CD14-positive monocyte (primary cell): ENCODE measurements around the gene MAP3K20. TPM values are rescaled to one million over a fixed set of nuclear protein-coding genes. Genes with fewer than 3 reads are reported as not detected.
"Not testable (repeated sequence)": the region's sequence is repeated elsewhere in the genome, so short reads cannot be mapped to it uniquely, and the experiment has no call there.

Experiments used
- DNase-seq, 3 donors: peaks; one replicate each; pipeline ENCODE4 v3.0.0-alpha.2; 2011 to 2022
- H2AFZ ChIP-seq: 2 replicates; pipeline ENCODE4 v1.6.0; 2012; ENCODE audit warnings: mild to moderate bottlenecking, low read depth, low read length, inconsistent platforms; ENCODE audit not compliant: insufficient read depth, poor library complexity, severe bottlenecking
- H3K27ac ChIP-seq, 2 donors: 1 replicate in 1 of 2; 2 replicates in 1 of 2; pipeline ENCODE4 v1.5.1; 2012 to 2013; ENCODE audit warnings: low read length in 2 of 2, control low read depth in 1 of 2, inconsistent platforms in 1 of 2, low read depth in 1 of 2, mild to moderate bottlenecking in 1 of 2
- H3K27me3 ChIP-seq, 2 donors: one replicate each; pipeline versions ENCODE4 v1.6.0 to v1.6.1; 2011 to 2013; ENCODE audit warnings: low read length in 2 of 2; ENCODE audit not compliant: control insufficient read depth in 2 of 2, insufficient read depth in 2 of 2
- H3K36me3 ChIP-seq, 2 donors: replicated peaks in 1 of 2; 1 replicate in 1 of 2; 2 replicates in 1 of 2; pipeline versions ENCODE4 v1.5.1 to v1.6.1; 2012 to 2013; ENCODE audit warnings: low read length in 2 of 2, control low read depth in 1 of 2, inconsistent platforms in 1 of 2, mild to moderate bottlenecking in 1 of 2; ENCODE audit not compliant: insufficient read depth in 2 of 2, control insufficient read depth in 1 of 2
- H3K4me1 ChIP-seq, 2 donors: 1 replicate in 1 of 2; 2 replicates in 1 of 2; pipeline versions ENCODE4 v1.5.1 to v1.6.1; 2012 to 2013; ENCODE audit warnings: low read length in 2 of 2, control low read depth in 1 of 2, inconsistent platforms in 1 of 2, mild to moderate bottlenecking in 1 of 2, moderate library complexity in 1 of 2; ENCODE audit not compliant: insufficient read depth in 2 of 2, control insufficient read depth in 1 of 2
- H3K4me2 ChIP-seq: replicated peaks from 2 replicates; pipeline ENCODE3; 2012; ENCODE audit warnings: low read length, moderate library complexity, mild to moderate bottlenecking; ENCODE audit not compliant: poor library complexity, severe bottlenecking; ENCODE audit errors: extremely low read depth
- H3K4me3 ChIP-seq, 3 experiments: fragments of 200-600 bp in 1 of 3; sonication (generic) in 1 of 3; replicated peaks in 1 of 3; 1 replicate in 2 of 3; 2 replicates in 1 of 3; pipeline ENCODE4 v1.5.1; 2011 to 2013; ENCODE audit warnings: low read length in 3 of 3, mild to moderate bottlenecking in 3 of 3, control low read depth in 2 of 3, low read depth in 2 of 3, inconsistent platforms in 1 of 3, moderate library complexity in 1 of 3
- H3K79me2 ChIP-seq: 2 replicates; pipeline ENCODE4 v1.6.0; 2012; ENCODE audit warnings: mild to moderate bottlenecking, control low read depth, inconsistent platforms, low read length, moderate library complexity; ENCODE audit not compliant: insufficient read depth
- H3K9ac ChIP-seq: 2 replicates; pipeline ENCODE4 v1.6.0; 2017; ENCODE audit warnings: low read length, mild to moderate bottlenecking; ENCODE audit not compliant: insufficient read depth, poor library complexity, severe bottlenecking
- H3K9me3 ChIP-seq, 2 donors: replicated peaks in 1 of 2; 1 replicate in 1 of 2; 2 replicates in 1 of 2; pipeline versions ENCODE4 v1.5.1 to v1.6.1; 2012 to 2013; ENCODE audit warnings: low read length in 2 of 2, control low read depth in 1 of 2; ENCODE audit not compliant: control insufficient read depth in 1 of 2, insufficient read depth in 1 of 2
- H4K20me1 ChIP-seq: 2 replicates; pipeline ENCODE4 v1.6.0; 2012; ENCODE audit warnings: mild to moderate bottlenecking, low read length, control low read depth, moderate library complexity; ENCODE audit not compliant: insufficient read depth
- H3K27ac Mint-ChIP-seq, 7 donors: one replicate each; pipeline ENCODE4 v1.8.0; 2020; ENCODE audit warnings: mild to moderate bottlenecking in 7 of 7, mixed read lengths in 7 of 7, moderate library complexity in 6 of 7, inconsistent platforms in 2 of 7
- H3K27me3 Mint-ChIP-seq, 3 donors: one replicate each; pipeline ENCODE4 v1.8.0; 2021 to 2022; ENCODE audit warnings: low read depth in 3 of 3, mild to moderate bottlenecking in 3 of 3, mixed read lengths in 3 of 3, moderate library complexity in 3 of 3, inconsistent platforms in 1 of 3
- H3K36me3 Mint-ChIP-seq, 2 donors: one replicate each; pipeline ENCODE4 v1.8.0; 2020; ENCODE audit warnings: mixed read lengths in 2 of 2, inconsistent platforms in 1 of 2, mild to moderate bottlenecking in 1 of 2
- H3K4me1 Mint-ChIP-seq: one replicate; pipeline ENCODE4 v1.8.0; 2020; ENCODE audit warnings: mild to moderate bottlenecking, mixed read lengths
- H3K4me3 Mint-ChIP-seq, 2 donors: one replicate each; pipeline ENCODE4 v1.8.0; 2020; ENCODE audit warnings: mild to moderate bottlenecking in 2 of 2, mixed read lengths in 2 of 2, moderate library complexity in 1 of 2
- H3K9me3 Mint-ChIP-seq, 7 donors: one replicate each; pipeline ENCODE4 v1.8.0; 2020 to 2022; ENCODE audit warnings: mixed read lengths in 7 of 7, mild to moderate bottlenecking in 6 of 7, moderate library complexity in 6 of 7, inconsistent platforms in 2 of 7
- CTCF ChIP-seq: fragments of 200-600 bp; IDR thresholded peaks from one replicate; pipeline ENCODE4 v1.8.0; 2022; ENCODE audit warnings: antibody characterized with exemption, mild to moderate bottlenecking
- WGBS: methylation state at CpG from one replicate; pipeline ENCODE4 v1.1.5; 2013; ENCODE audit warnings: missing lambda C conversion rate; ENCODE audit not compliant: insufficient coverage; 5-methylcytosine and 5-hydroxymethylcytosine counted together
- intact Hi-C, 2 donors: fragments of 100-400 bp; cut with micrococcal nuclease; formaldehyde crosslinking; loops; one replicate each; pipeline versions ENCODE4 v1.15.0 to v1.15.1; 2023
- polyA plus RNA-seq, 3 donors: library from polyadenylated mRNA; depleted of rRNA in 1 of 3; unstranded in 2 of 3; stranded (reverse) in 1 of 3; fragments of 300-500 nt in 2 of 3; fragments of >200 nt in 1 of 3; fragmentation: Illumina TruSeq in 2 of 3; gene quantifications; 1 replicate in 2 of 3; 2 replicates in 1 of 3; pipeline ENCODE4 v1.2.3, GENCODE V29; 2012 to 2021

The MAP3K20 gene
- polyA plus RNA-seq, 3 donors: 14.3 to 30.7 (median 21.6) TPM

- H3K4me3 Mint-ChIP-seq: no peak overlapping the region
- Histone ChIP-seq H3K79me2 (no peaks in the 10 kb centered on the region), H4K20me1 (no peaks in the 10 kb centered on the region), H3K4me2 (no peak overlapping the region), H3K9ac (no peak overlapping the region), H3K36me3 (no peaks in the 10 kb centered on the region), H3K27me3 (no peaks in the 10 kb centered on the region), H2AFZ (no peak overlapping the region), H3K9me3 (peaks cover 9 to 33% of the 10 kb centered on the region in 2 donors), H3K27ac (no peak overlapping the region), H3K4me3 (no peak overlapping the region), H3K4me1 (no peaks in the 10 kb centered on the region)
- no peak for TF ChIP-seq CTCF
- peaks cover 2 to 7% (median 4%) of the 10 kb centered on the region in 3 donors for H3K27me3 Mint-ChIP-seq
- intact Hi-C loops: no loop called here
- DNase-seq: no peak
- H3K4me1 Mint-ChIP-seq: no peaks in the 10 kb centered on the region
- H3K36me3 Mint-ChIP-seq: no peaks in the 10 kb centered on the region
- peaks cover 12 to 37% (median 30%) of the 10 kb centered on the region in 7 donors for H3K9me3 Mint-ChIP-seq
- H3K27ac Mint-ChIP-seq: no peak overlapping the region
- 100% methylated on average over 2 of the region's 2 CpGs for WGBS
These were observed 229.7 kb downstream of the MAP3K20 start for GRCh38 chr2:173305303-173305702.

GRCh38 chr2:173307293-173307692 lies 231.6 kb downstream of the MAP3K20 start:
- TF ChIP-seq CTCF: no peak
- Mint-ChIP-seq H3K9me3 (peaks cover 4 to 19% (median 15%) of the 10 kb centered on the region in 7 donors), H3K4me3 (no peak overlapping the region), H3K27me3 (peaks cover 2 to 7% (median 4%) of the 10 kb centered on the region in 3 donors), H3K27ac (no peak overlapping the region), H3K4me1 (no peaks in the 10 kb centered on the region), H3K36me3 (no peaks in the 10 kb centered on the region)
- Histone ChIP-seq H2AFZ (no peak overlapping the region), H3K27ac (no peak overlapping the region), H3K4me2 (no peak overlapping the region), H3K27me3 (no peaks in the 10 kb centered on the region), H3K4me3 (no peak overlapping the region), H3K9me3 (peaks cover 0 to 17% of the 10 kb centered on the region in 2 donors), H4K20me1 (no peaks in the 10 kb centered on the region), H3K79me2 (no peaks in the 10 kb centered on the region), H3K9ac (no peak overlapping the region), H3K36me3 (no peaks in the 10 kb centered on the region), H3K4me1 (no peaks in the 10 kb centered on the region)
- intact Hi-C loops: no loop called here
- DNase-seq: no peak
- 70% methylated on average over 2 of the region's 4 CpGs for WGBS

GRCh38 chr2:173309370-173309769 lies 233.7 kb downstream of the MAP3K20 start:
- DNase-seq, H2AFZ ChIP-seq, H3K4me3 ChIP-seq, H3K4me1 Mint-ChIP-seq, H3K36me3 Mint-ChIP-seq, intact Hi-C loops, H3K27ac Mint-ChIP-seq, H3K9ac ChIP-seq, H3K36me3 ChIP-seq, H3K4me2 ChIP-seq, H4K20me1 ChIP-seq, H3K4me1 ChIP-seq, H3K27ac ChIP-seq, H3K27me3 ChIP-seq, H3K4me3 Mint-ChIP-seq, H3K79me2 ChIP-seq: not testable (repeated sequence)
- Mint-ChIP-seq H3K9me3 (peaks cover 4 to 14% (median 7%) of the 10 kb centered on the region in 7 donors), H3K27me3 (peaks cover 0 to 14% (median 6%) of the 10 kb centered on the region in 3 donors)
- H3K9me3 ChIP-seq: peaks cover 0 to 17% of the 10 kb centered on the region in 2 donors
- 100% methylated on average over 1 of the region's 5 CpGs for WGBS
